ENCODE data around the gene BICDL1. TPM values are rescaled to one million over a fixed set of nuclear protein-coding genes. Genes with fewer than 3 reads are reported as not detected.

The BICDL1 gene
- not detected in 2 replicates for total RNA-seq

GRCh38 chr12:119988472-119989360, at the start of gene BICDL1:
Gene BICDL1 (plus strand): TSS chr12:119989236. CDS start chr12:119989869, 633 bp downstream.

GRCh38 chr12:120116441-120116791, 127.4 kb downstream of the BICDL1 start, which contains the start of gene RAB35:
Gene RAB35 (minus strand): TSS chr12:120116753. CDS start chr12:120116650, 103 bp downstream.

Other genes starting within 250 kb of the BICDL1 start
- gene CIT, start 111.9 kb upstream of the BICDL1 start, total RNA-seq, result 5.5 and 11.5 TPM in 2 replicates
- gene RAB35, start 127.5 kb downstream of the BICDL1 start, total RNA-seq, result 21.6 and 33.3 TPM in 2 replicates
- gene GCN1, start 205.5 kb downstream of the BICDL1 start, total RNA-seq, result 65.5 and 66.7 TPM in 2 replicates
- gene RPLP0, start 211.9 kb downstream of the BICDL1 start, total RNA-seq, result 3,592 and 5,815 TPM in 2 replicates

Data from bronchial smooth muscle cell (primary cell).